Right atrium auricular region (tissue), 2 donors: Measurements from ENCODE around the gene ZNF480. TPM values are rescaled to one million over a fixed set of nuclear protein-coding genes. Genes with fewer than 3 reads are reported as not detected.
A peak's percentile ranks its signal among the peaks of the same experiment; 100 is the strongest.
"Not testable (repeated sequence)": the region's sequence is repeated elsewhere in the genome, so short reads cannot be mapped to it uniquely, and the experiment has no call there.

Experiments
- DNase-seq: peaks from one replicate; pipeline ENCODE4 v3.0.0-alpha.2; 2019; ENCODE audit warnings: low spot score
- H3K27ac ChIP-seq, 2 donors: fragments of 200-600 bp; sonication (generic); 1 replicate in 1 of 2; 2 replicates in 1 of 2; pipeline ENCODE4 v1.5.1; 2016 to 2019
- H3K27me3 ChIP-seq, 2 donors: fragments of 200-600 bp; sonication (generic); one replicate each; pipeline versions ENCODE4 v1.5.1 to v1.6.0; 2017 to 2019
- H3K36me3 ChIP-seq: fragments of 200-600 bp; sonication (generic); one replicate; pipeline ENCODE4 v1.5.1; 2016
- H3K4me1 ChIP-seq, 2 donors: fragments of 200-600 bp; sonication (generic); one replicate each; pipeline versions ENCODE4 v1.5.1 to v1.6.0; 2017 to 2019
- H3K4me3 ChIP-seq, 2 donors: fragments of 200-600 bp; sonication (generic); 1 replicate in 1 of 2; 2 replicates in 1 of 2; pipeline ENCODE4 v1.5.1; 2017 to 2019; ENCODE audit warnings: mild to moderate bottlenecking in 1 of 2, moderate library complexity in 1 of 2
- H3K9me3 ChIP-seq, 2 donors: fragments of 200-600 bp; sonication (generic); one replicate each; pipeline ENCODE4 v1.5.1; 2019
- CTCF ChIP-seq, 2 donors: fragments of 200-600 bp; sonication (generic); IDR thresholded peaks; one replicate each; pipeline ENCODE4 v1.5.1; 2019; ENCODE audit warnings: antibody characterized with exemption in 2 of 2
- total RNA-seq, 2 donors: library from RNA; depleted of rRNA; stranded (reverse); fragments of >200 nt; gene quantifications; one replicate each; pipeline ENCODE4 v1.1.0, GENCODE V29; 2016

ZNF480 gene
- total RNA-seq, 2 donors from 2014 or later = 8.6 to 9.2 TPM

- Histone ChIP-seq H3K36me3 (peaks cover 27% of the 10 kb centered on the region), H3K4me3 (no peak overlapping the region), H3K4me1 (peaks cover 0 to 5% of the 10 kb centered on the region in 2 donors), H3K9me3 (no peaks in the 10 kb centered on the region), H3K27me3 (no peaks in the 10 kb centered on the region), H3K27ac (no peak overlapping the region)
- no peak for DNase-seq
- no peak for TF ChIP-seq CTCF (IDR thresholded peaks at IDR 0.05)
These were observed 5.2 kb upstream of the ZNF480 start for GRCh38 chr19:52291781-52292180.

DNA sequence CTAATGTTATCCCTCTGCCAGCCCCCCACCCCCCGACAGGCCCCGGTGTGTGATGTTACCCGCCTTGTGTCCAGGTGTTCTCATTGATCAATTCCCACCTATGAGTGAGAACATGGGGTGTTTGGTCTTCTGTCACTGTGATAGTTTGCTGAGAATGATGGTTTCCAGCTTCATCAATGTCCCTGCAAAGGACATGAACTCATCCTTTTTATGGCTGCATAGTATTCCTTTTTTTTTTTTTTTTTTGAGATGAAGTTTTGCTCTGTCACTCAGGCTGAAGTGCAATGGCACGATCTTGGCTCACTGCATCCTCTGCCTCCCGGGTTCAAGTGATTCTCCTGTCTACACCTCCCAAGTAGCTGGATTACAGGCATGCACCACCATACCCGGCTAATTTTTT lies 4.0 kb upstream of the ZNF480 start:
- H3K9me3 ChIP-seq = not testable (repeated sequence)
- H3K36me3 ChIP-seq = peaks cover 27% of the 10 kb centered on the region

DNA sequence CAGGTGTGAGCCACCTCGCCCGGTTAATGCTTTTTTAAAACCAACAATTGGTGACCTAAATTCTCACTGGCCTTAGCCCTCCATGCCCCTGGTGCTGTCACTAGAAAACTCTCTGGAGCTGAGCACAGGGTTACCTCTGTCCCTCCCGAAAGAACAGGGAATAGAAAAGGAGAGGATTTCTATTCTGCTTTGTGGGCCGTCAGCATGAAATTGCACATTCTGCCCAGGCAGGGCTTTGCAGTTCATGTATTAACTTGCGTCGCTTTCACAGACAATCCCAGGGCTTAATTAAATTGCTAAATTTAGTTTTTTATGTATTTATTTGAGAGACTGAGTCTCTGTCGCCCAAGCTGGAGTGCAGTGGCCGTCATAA lies 583 bp upstream of the ZNF480 start:
- peak overlapping the region; percentile 75 to 77 for H3K27ac ChIP-seq
- peaks cover 16% of the 10 kb centered on the region for H3K36me3 ChIP-seq
- H3K9me3 ChIP-seq = peaks cover 0 to 4% of the 10 kb centered on the region in 2 donors
- H3K4me3 ChIP-seq = peak overlapping the region; percentile 84 to 92
- H3K4me1 ChIP-seq = peaks cover 0 to 16% of the 10 kb centered on the region in 2 donors
- no peak for TF ChIP-seq CTCF (IDR thresholded peaks at IDR 0.05)
- no peak for DNase-seq
- no peaks in the 10 kb centered on the region for H3K27me3 ChIP-seq

More for the DNA sequence above, 4.0 kb upstream of the ZNF480 start:
- not testable (repeated sequence) for H3K27me3 ChIP-seq, DNase-seq, H3K4me3 ChIP-seq, H3K27ac ChIP-seq, H3K4me1 ChIP-seq

- peaks cover 0 to 9% of the 10 kb centered on the region in 2 donors for H3K9me3 ChIP-seq
- no peak for DNase-seq
- no peaks in the 10 kb centered on the region for H3K27me3 ChIP-seq
- peaks cover 0 to 16% of the 10 kb centered on the region in 2 donors for H3K4me1 ChIP-seq
- H3K27ac ChIP-seq = peak overlapping the region; percentile 88 to 90
- peak overlapping the region; percentile 84 to 92 for H3K4me3 ChIP-seq
- TF ChIP-seq CTCF (IDR thresholded peaks at IDR 0.05) = no peak
- H3K36me3 ChIP-seq = peaks cover 28% of the 10 kb centered on the region
These were observed 814 bp downstream of the ZNF480 start for GRCh38 chr19:52297601-52298364.

GRCh38 chr19:52307275-52307674 lies 10.3 kb downstream of the ZNF480 start:
- no peak for DNase-seq
- Histone ChIP-seq H3K27me3 (no peaks in the 10 kb centered on the region), H3K9me3 (peaks cover 29 to 98% of the 10 kb centered on the region in 2 donors), H3K36me3 (peaks cover 94% of the 10 kb centered on the region), H3K27ac (no peak overlapping the region), H3K4me1 (no peaks in the 10 kb centered on the region), H3K4me3 (no peak overlapping the region)
- no peak for TF ChIP-seq CTCF (IDR thresholded peaks at IDR 0.05)

GRCh38 chr19:52322429-52322828 lies 25.5 kb downstream of the ZNF480 start:
- Histone ChIP-seq H3K4me1 (no peaks in the 10 kb centered on the region), H3K27ac (no peak overlapping the region), H3K4me3 (no peak overlapping the region), H3K9me3 (peaks cover 55 to 99% of the 10 kb centered on the region in 2 donors), H3K27me3 (no peaks in the 10 kb centered on the region), H3K36me3 (peaks cover 65% of the 10 kb centered on the region)
- no peak for DNase-seq
- no peak for TF ChIP-seq CTCF (IDR thresholded peaks at IDR 0.05)
